Stomach (tissue), 4 donors: ENCODE results near the gene SNAP47.
A peak's percentile ranks its signal among the peaks of the same experiment; 100 is the strongest.

Experiments
- POLR2A ChIP-seq, 4 donors: fragments of 450-650 bp; IDR thresholded peaks; one replicate each; pipeline ENCODE4 v1.6.1; 2016; ENCODE audit warnings: antibody characterized with exemption in 4 of 4, control low read depth in 2 of 4, mild to moderate bottlenecking in 1 of 4, moderate library complexity in 1 of 4
- POLR2AphosphoS5 ChIP-seq, 3 donors: sonication (generic); formaldehyde crosslinking; IDR thresholded peaks; one replicate each; pipeline ENCODE4 v1.6.1; 2016; ENCODE audit warnings: antibody characterized with exemption in 3 of 3
- TF ChIP-seq, protein P1 (sequence below), 7 experiments: fragments of 450-650 bp in 4 of 7; fragments of 200-600 bp in 3 of 7; sonication (generic) in 3 of 7; IDR thresholded peaks; one replicate each; pipeline ENCODE4 v1.5.1; 2016 to 2019; ENCODE audit warnings: antibody characterized with exemption in 7 of 7, control low read depth in 2 of 7, mild to moderate bottlenecking in 1 of 7

DNA sequence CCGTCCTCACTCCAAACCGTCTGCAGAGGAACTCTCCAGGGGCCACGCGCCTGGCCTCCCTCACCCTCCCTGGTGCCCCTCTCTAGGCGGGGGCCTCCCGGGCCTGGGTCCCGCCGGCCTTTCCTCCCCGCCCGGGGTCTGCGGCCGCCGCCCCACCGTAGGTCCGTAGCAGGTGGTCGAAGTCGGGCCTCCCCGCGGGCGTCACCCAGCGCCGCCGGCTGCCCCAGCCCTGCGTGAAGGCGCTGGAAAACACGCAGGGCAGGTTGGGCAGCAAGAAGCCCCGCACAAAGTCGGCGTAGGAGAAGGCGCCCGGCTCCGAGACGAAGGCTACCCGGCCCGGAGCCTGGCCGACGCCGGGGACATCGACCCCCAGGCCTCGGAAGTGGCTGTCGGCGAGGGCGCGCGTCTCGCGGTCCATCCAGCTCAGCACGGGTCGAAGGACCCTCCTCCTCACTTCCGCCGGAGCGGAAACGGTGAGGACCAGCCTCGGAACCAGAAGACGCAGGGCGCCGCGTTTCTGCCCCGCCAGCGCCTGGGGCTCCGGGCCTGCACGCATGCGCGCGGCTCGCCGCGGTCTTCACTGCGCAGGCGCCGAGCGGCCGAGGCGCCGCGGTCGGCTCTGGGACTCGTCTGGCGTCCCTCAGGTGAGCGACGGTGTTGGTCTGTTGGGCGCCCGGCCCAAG lies at the start of gene SNAP47, which contains the start of gene JMJD4:
- TF ChIP-seq, protein P1, sequence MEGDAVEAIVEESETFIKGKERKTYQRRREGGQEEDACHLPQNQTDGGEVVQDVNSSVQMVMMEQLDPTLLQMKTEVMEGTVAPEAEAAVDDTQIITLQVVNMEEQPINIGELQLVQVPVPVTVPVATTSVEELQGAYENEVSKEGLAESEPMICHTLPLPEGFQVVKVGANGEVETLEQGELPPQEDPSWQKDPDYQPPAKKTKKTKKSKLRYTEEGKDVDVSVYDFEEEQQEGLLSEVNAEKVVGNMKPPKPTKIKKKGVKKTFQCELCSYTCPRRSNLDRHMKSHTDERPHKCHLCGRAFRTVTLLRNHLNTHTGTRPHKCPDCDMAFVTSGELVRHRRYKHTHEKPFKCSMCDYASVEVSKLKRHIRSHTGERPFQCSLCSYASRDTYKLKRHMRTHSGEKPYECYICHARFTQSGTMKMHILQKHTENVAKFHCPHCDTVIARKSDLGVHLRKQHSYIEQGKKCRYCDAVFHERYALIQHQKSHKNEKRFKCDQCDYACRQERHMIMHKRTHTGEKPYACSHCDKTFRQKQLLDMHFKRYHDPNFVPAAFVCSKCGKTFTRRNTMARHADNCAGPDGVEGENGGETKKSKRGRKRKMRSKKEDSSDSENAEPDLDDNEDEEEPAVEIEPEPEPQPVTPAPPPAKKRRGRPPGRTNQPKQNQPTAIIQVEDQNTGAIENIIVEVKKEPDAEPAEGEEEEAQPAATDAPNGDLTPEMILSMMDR (IDR thresholded peaks at IDR 0.05): no peak
- peak in 1 of 4 donors; percentile 33 for TF ChIP-seq POLR2A (IDR thresholded peaks at IDR 0.05)
- TF ChIP-seq POLR2AphosphoS5 (IDR thresholded peaks at IDR 0.05): peak; percentile 80 to 97 (median 88)
